H1 (cell line): ENCODE measurements around the gene DHRS2. TPM values are rescaled to one million over a fixed set of nuclear protein-coding genes. Genes with fewer than 3 reads are reported as not detected.

ENCODE experiments used
- CTCF ChIA-PET: fragments of 300-600 bp; sonication (Branson Sonifier 250); formaldehyde crosslinking; loops from one replicate; lab custom pipeline; 2021; ENCODE audit not compliant: partially characterized antibody; lab: Charles Lee
- POLR2A ChIA-PET: fragments of 300-600 bp; sonication (Branson Sonifier 250); formaldehyde crosslinking; loops from one replicate; lab custom pipeline; 2021; ENCODE audit warnings: inconsistent platforms; ENCODE audit not compliant: partially characterized antibody; lab: Charles Lee
- DNase-seq, 2 experiments: peaks; one replicate each; pipeline versions ENCODE4 v3.0.0 to v3.0.0-alpha.2; 2010 to 2022; ENCODE audit warnings: low spot score in 2 of 2, low read depth in 1 of 2, mixed read lengths in 1 of 2
- FAIRE-seq: peaks from 2 replicates; lab custom pipeline; 2011; peaks lifted over from hg19 to GRCh38; lab: Jason Lieb, UNC
- H2AFZ ChIP-seq: 2 replicates; pipeline ENCODE4 v1.8.1; 2012; ENCODE audit warnings: low read length, inconsistent platforms
- H2AK5ac ChIP-seq: 2 replicates; pipeline ENCODE4 v1.6.1; 2013; ENCODE audit warnings: low read depth, low read length
- H2BK120ac ChIP-seq: replicated peaks from 2 replicates; pipeline ENCODE3; 2013; ENCODE audit warnings: low read depth, low read length, inconsistent platforms
- H2BK12ac ChIP-seq: 2 replicates; pipeline ENCODE4 v1.6.1; 2013; ENCODE audit warnings: low read depth, low read length
- H2BK15ac ChIP-seq: 2 replicates; pipeline ENCODE4 v1.6.1; 2013; ENCODE audit warnings: low read length
- H2BK20ac ChIP-seq: 2 replicates; pipeline ENCODE4 v1.6.1; 2013; ENCODE audit warnings: low read length
- H2BK5ac ChIP-seq: 2 replicates; pipeline ENCODE4 v1.6.1; 2013; ENCODE audit warnings: low read depth, low read length
- H3K14ac ChIP-seq: 2 replicates; pipeline ENCODE4 v1.6.1; 2013; ENCODE audit warnings: inconsistent platforms; ENCODE audit not compliant: insufficient read length
- H3K18ac ChIP-seq: 2 replicates; pipeline ENCODE4 v1.6.1; 2013; ENCODE audit warnings: low read length; ENCODE audit errors: extremely low read depth
- H3K23ac ChIP-seq: 2 replicates; pipeline ENCODE4 v1.6.1; 2013; ENCODE audit warnings: inconsistent platforms; ENCODE audit not compliant: insufficient read length
- H3K23me2 ChIP-seq: 2 replicates; pipeline ENCODE4 v1.6.1; 2013; ENCODE audit warnings: low read depth, low read length
- H3K27ac ChIP-seq: 2 replicates; pipeline ENCODE4 v1.6.1; 2011; ENCODE audit warnings: low read depth, low read length, inconsistent platforms
- H3K27me3 ChIP-seq, 4 experiments: replicated peaks in 1 of 4; 1 replicate in 1 of 4; 2 replicates in 3 of 4; pipeline versions ENCODE4 v1.6.1 to v1.8.1; 2011 to 2013; ENCODE audit warnings: low read length in 3 of 4, mild to moderate bottlenecking in 3 of 4, inconsistent platforms in 2 of 4, mixed read lengths in 2 of 4, moderate library complexity in 1 of 4; ENCODE audit not compliant: control insufficient read depth in 3 of 4, insufficient read depth in 3 of 4; ENCODE audit errors: extremely low read depth in 1 of 4
- H3K36me3 ChIP-seq, 4 experiments: 2 replicates each; pipeline versions ENCODE4 v1.6.1 to v1.8.1; 2011 to 2013; ENCODE audit warnings: mild to moderate bottlenecking in 4 of 4, low read length in 3 of 4, moderate library complexity in 2 of 4, control low read depth in 1 of 4, inconsistent platforms in 1 of 4; ENCODE audit not compliant: insufficient read depth in 4 of 4, control insufficient read depth in 2 of 4
- H3K4ac ChIP-seq: replicated peaks from 2 replicates; pipeline ENCODE3; 2013; ENCODE audit warnings: low read length, low read depth, mixed read lengths, inconsistent platforms; ENCODE audit not compliant: insufficient read length
- H3K4me1 ChIP-seq, 4 experiments: replicated peaks in 1 of 4; 1 replicate in 1 of 4; 2 replicates in 3 of 4; pipeline versions ENCODE4 v1.6.1 to v1.8.1; 2011 to 2013; ENCODE audit warnings: low read length in 3 of 4, inconsistent platforms in 2 of 4, mixed read lengths in 1 of 4; ENCODE audit not compliant: insufficient read depth in 4 of 4, control insufficient read depth in 3 of 4
- H3K4me2 ChIP-seq, 2 experiments: 2 replicates each; pipeline versions ENCODE4 v1.6.1 to v1.8.1; 2011 to 2013; ENCODE audit warnings: low read depth in 2 of 2, low read length in 2 of 2, control low read depth in 1 of 2, inconsistent platforms in 1 of 2, mild to moderate bottlenecking in 1 of 2; ENCODE audit not compliant: insufficient read depth in 1 of 2
- H3K4me3 ChIP-seq, 4 experiments: fragments of 200-600, 300-600 bp in 1 of 4; sonication (generic), shearing (Covaris generic), sonication (Bioruptor Twin) in 1 of 4; 2 replicates each; pipeline versions ENCODE4 v1.5.1 to v1.8.1; 2011 to 2016; ENCODE audit warnings: low read length in 4 of 4, low read depth in 3 of 4, control low read depth in 2 of 4, inconsistent platforms in 2 of 4, mild to moderate bottlenecking in 2 of 4, mixed read lengths in 1 of 4, moderate library complexity in 1 of 4; ENCODE audit not compliant: insufficient read depth in 2 of 4; ENCODE audit errors: extremely low read depth in 1 of 4
- H3K56ac ChIP-seq: replicated peaks from 2 replicates; pipeline ENCODE3; 2013; ENCODE audit warnings: low read depth, mild to moderate bottlenecking, mixed read lengths, low read length, inconsistent platforms; ENCODE audit not compliant: insufficient read length
- H3K79me1 ChIP-seq: 2 replicates; pipeline ENCODE4 v1.6.1; 2013; ENCODE audit warnings: low read depth, low read length, control low read depth
- H3K79me2 ChIP-seq, 2 experiments: 2 replicates each; pipeline versions ENCODE4 v1.6.1 to v1.8.1; 2012 to 2013; ENCODE audit warnings: low read length in 2 of 2, mild to moderate bottlenecking in 2 of 2, inconsistent platforms in 1 of 2; ENCODE audit not compliant: insufficient read depth in 2 of 2, control insufficient read depth in 1 of 2
- H3K9ac ChIP-seq, 4 experiments: replicated peaks in 1 of 4; 1 replicate in 1 of 4; 2 replicates in 3 of 4; pipeline versions ENCODE4 v1.6.1 to v1.8.1; 2011 to 2013; ENCODE audit warnings: low read depth in 3 of 4, low read length in 3 of 4, control low read depth in 2 of 4, mild to moderate bottlenecking in 2 of 4, moderate library complexity in 2 of 4, inconsistent platforms in 1 of 4; ENCODE audit errors: extremely low read depth in 1 of 4
- H3K9me3 ChIP-seq, 2 experiments: 2 replicates each; pipeline versions ENCODE4 v1.6.1 to v1.8.1; 2012 to 2013; ENCODE audit warnings: mild to moderate bottlenecking in 2 of 2, moderate library complexity in 2 of 2, control low read depth in 1 of 2, inconsistent platforms in 1 of 2, low read depth in 1 of 2, low read length in 1 of 2, mixed read lengths in 1 of 2; ENCODE audit not compliant: insufficient read depth in 2 of 2
- H4K20me1 ChIP-seq, 2 experiments: replicated peaks in 1 of 2; 2 replicates each; pipeline versions ENCODE3 to v1.8.1; 2011 to 2013; ENCODE audit warnings: inconsistent platforms in 2 of 2, low read length in 2 of 2, mild to moderate bottlenecking in 1 of 2; ENCODE audit not compliant: insufficient read depth in 2 of 2, control insufficient read depth in 1 of 2
- H4K5ac ChIP-seq: 2 replicates; pipeline ENCODE4 v1.6.1; 2013; ENCODE audit warnings: low read length, low read depth, mixed read lengths, inconsistent platforms; ENCODE audit not compliant: insufficient read length
- H4K8ac ChIP-seq: 2 replicates; pipeline ENCODE4 v1.8.0; 2013; ENCODE audit warnings: mild to moderate bottlenecking, moderate library complexity, low read length, inconsistent platforms; ENCODE audit not compliant: insufficient read depth; ENCODE audit errors: extremely low read depth
- H4K91ac ChIP-seq: replicated peaks from 2 replicates; pipeline ENCODE3; 2013; ENCODE audit warnings: low read length, mixed read lengths, inconsistent platforms; ENCODE audit not compliant: insufficient read length
- ASH2L ChIP-seq: fragments of 200-600, 300-600 bp; sonication (generic); IDR thresholded peaks from one replicate; pipeline ENCODE4 v1.7.1; 2017; ENCODE audit warnings: low read length
- CREB1 ChIP-seq: IDR thresholded peaks from 2 replicates; pipeline ENCODE4 v1.6.1; 2012; ENCODE audit warnings: inconsistent platforms
- EP300 ChIP-seq, 2 experiments: IDR thresholded peaks; 1 replicate in 1 of 2; 2 replicates in 1 of 2; pipeline ENCODE4 v1.6.1; 2011 to 2012; ENCODE audit warnings: low read depth in 2 of 2, low read length in 2 of 2, mild to moderate bottlenecking in 2 of 2, borderline replicate concordance in 1 of 2, inconsistent platforms in 1 of 2, moderate library complexity in 1 of 2
- HDAC6 ChIP-seq: IDR thresholded peaks from one replicate; pipeline ENCODE4 v1.7.1; 2012; ENCODE audit warnings: low read depth, mild to moderate bottlenecking, inconsistent platforms, low read length, moderate library complexity
- KDM1A ChIP-seq: fragments of 200-600, 300-600 bp; sonication (generic); IDR thresholded peaks from 2 replicates; pipeline ENCODE4 v1.7.1; 2016; ENCODE audit warnings: mild to moderate bottlenecking, low read length, borderline replicate concordance
- KDM4A ChIP-seq: IDR thresholded peaks from one replicate; pipeline ENCODE4 v1.7.1; 2012; ENCODE audit warnings: low read depth, mild to moderate bottlenecking, moderate library complexity, low read length, inconsistent platforms; ENCODE audit not compliant: severe bottlenecking
- RBBP5 ChIP-seq: IDR thresholded peaks from 2 replicates; pipeline ENCODE4 v1.7.1; 2012; ENCODE audit warnings: low read depth, mild to moderate bottlenecking, inconsistent platforms, low read length, moderate library complexity, borderline replicate concordance
- RNF2 ChIP-seq: fragments of 200-900, 300-1000 bp; sonication (generic); IDR thresholded peaks from 2 replicates; pipeline ENCODE4 v1.7.1; 2016; ENCODE audit warnings: borderline replicate concordance, low read depth, mild to moderate bottlenecking, antibody characterized with exemption, low read length; ENCODE audit not compliant: poor library complexity, severe bottlenecking; ENCODE audit errors: missing control alignments
- SUZ12 ChIP-seq: fragments of 200-600 bp; sonication (generic); IDR thresholded peaks from 2 replicates; pipeline ENCODE4 v1.6.1; 2012; ENCODE audit warnings: mild to moderate bottlenecking, inconsistent platforms, low read length, moderate library complexity, mixed read lengths
- WGBS, 2 experiments: shearing (Covaris generic) in 1 of 2; methylation state at CpG; one replicate each; pipeline versions ENCODE4 v1.1.6 to v1.1.7; 2013 to 2015; ENCODE audit warnings: low lambda C conversion rate in 2 of 2, mixed read lengths in 2 of 2, inconsistent platforms in 1 of 2, low coverage in 1 of 2, missing lambda C conversion rate in 1 of 2; ENCODE audit not compliant: insufficient replicate concordance in 2 of 2, insufficient coverage in 1 of 2, insufficient read length in 1 of 2; ENCODE audit errors: extremely low coverage in 1 of 2, missing lambda C conversion rate in 1 of 2; 5-methylcytosine and 5-hydroxymethylcytosine counted together
- polyA plus RNA-seq, 7 experiments: library from polyadenylated mRNA; depleted of rRNA in 3 of 7; stranded (reverse) in 5 of 7; unstranded in 2 of 7; fragments of >200 nt in 5 of 7; fragments of 200-250 nt in 2 of 7; gene quantifications; 1 replicate in 5 of 7; 2 replicates in 1 of 7; 4 replicates in 1 of 7; pipeline versions ENCODE4 v1.2.1 to v1.2.3, GENCODE V29; 2011 to 2013; ENCODE audit warnings: missing spikeins in 2 of 7, mixed read lengths in 2 of 7
- total RNA-seq: library from RNA; stranded (reverse); fragmentation: NEBNext Ultra II Directional; extraction: Animal tissue kit (Norgen Biotek cat#: 25700); gene quantifications from 2 replicates; pipeline ENCODE4 v1.2.1, GENCODE V29; 2021

The DHRS2 gene
- total and polyA plus RNA-seq, 2 of the 8 experiments (the other 6 are each of a cell fraction or from before 2014, with no cell fraction given): 1.1 to 3.5 TPM

DNA sequence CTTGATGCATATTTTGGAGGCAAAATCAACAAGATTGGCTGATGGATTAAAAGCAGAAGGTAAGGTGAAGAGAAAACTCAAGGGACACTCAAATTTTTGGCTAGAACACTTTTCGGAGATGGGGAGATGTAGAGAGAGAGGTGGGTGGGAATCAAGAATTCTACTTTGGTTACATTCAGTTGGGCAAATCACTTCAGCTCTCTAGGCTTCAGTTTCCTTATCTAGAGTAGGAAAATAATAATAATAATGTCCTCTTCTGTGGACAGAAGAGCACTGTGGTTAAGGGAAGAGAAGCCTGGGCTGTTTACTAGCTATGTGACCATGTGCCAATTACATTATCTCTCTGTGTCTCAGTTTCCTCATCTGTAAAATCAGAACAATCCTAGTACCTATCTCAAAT lies 23.4 kb upstream of the DHRS2 start:
- Histone ChIP-seq H2BK15ac (no peak overlapping the region), H3K4me1 (no peaks in the 10 kb centered on the region), H2BK5ac (no peak overlapping the region), H3K56ac (no peak overlapping the region), H2BK12ac (no peak overlapping the region), H3K23me2 (0 out of 2 replicates have a peak, but pooled peaks cover 3% of the 10 kb centered on the region), H3K14ac (no peak overlapping the region), H4K8ac (no peak overlapping the region), H4K91ac (no peak overlapping the region), H3K79me1 (no peaks in the 10 kb centered on the region), H2AK5ac (no peak overlapping the region), H3K9me3 (no peaks in the 10 kb centered on the region), H4K20me1 (no peaks in the 10 kb centered on the region), H3K79me2 (no peaks in the 10 kb centered on the region), H3K9ac (no peak overlapping the region), H2BK120ac (no peak overlapping the region), H3K4me3 (no peak overlapping the region), H3K4ac (no peak overlapping the region), H4K5ac (no peak overlapping the region), H3K36me3 (no peaks in the 10 kb centered on the region), H3K18ac (no peak overlapping the region), H3K23ac (no peak overlapping the region), H3K27me3 (no peaks in the 10 kb centered on the region; a peak in 1 of 7 replicates), H2AFZ (no peak overlapping the region), H2BK20ac (no peak overlapping the region), H3K27ac (no peak overlapping the region), H3K4me2 (no peak overlapping the region)
- no peak for DNase-seq
- WGBS, 2 experiments: 68% methylated on average over 1 of the region's 1 CpG; no CpG with 5 or more reads in 1 of the 2 experiments
- ChIA-PET POLR2A (interaction anchor here (1.1 kb wide), 1 partner anchor 292 kb away, joined by 3 read pairs; the partner anchor contains the start of gene PABPN1), CTCF (interaction anchor here (0.6 to 6.2 kb wide), 12 partner anchors 10 to 321 kb away, joined by 3 to 53 read pairs (median 3); partner anchors contain the start of gene DHRS2)
- TF ChIP-seq HDAC6 (no peak), EP300 (IDR thresholded peaks at IDR 0.05; ENCODE audit: borderline replicate concordance in 1 of 2, low read depth in 2 of 2, low read length in 2 of 2) (no peak), RBBP5 (no peak), RNF2 (no peak), KDM4A (no peak), ASH2L (no peak), SUZ12 (no peak), CREB1 (no peak), KDM1A (no peak)
- FAIRE-seq: no peak
